Measurements from ENCODE around the gene SLC13A5.
"Not testable (repeated sequence)": the region's sequence is repeated elsewhere in the genome, so short reads cannot be mapped to it uniquely, and the experiment has no call there.

The SLC13A5 gene

DNA sequence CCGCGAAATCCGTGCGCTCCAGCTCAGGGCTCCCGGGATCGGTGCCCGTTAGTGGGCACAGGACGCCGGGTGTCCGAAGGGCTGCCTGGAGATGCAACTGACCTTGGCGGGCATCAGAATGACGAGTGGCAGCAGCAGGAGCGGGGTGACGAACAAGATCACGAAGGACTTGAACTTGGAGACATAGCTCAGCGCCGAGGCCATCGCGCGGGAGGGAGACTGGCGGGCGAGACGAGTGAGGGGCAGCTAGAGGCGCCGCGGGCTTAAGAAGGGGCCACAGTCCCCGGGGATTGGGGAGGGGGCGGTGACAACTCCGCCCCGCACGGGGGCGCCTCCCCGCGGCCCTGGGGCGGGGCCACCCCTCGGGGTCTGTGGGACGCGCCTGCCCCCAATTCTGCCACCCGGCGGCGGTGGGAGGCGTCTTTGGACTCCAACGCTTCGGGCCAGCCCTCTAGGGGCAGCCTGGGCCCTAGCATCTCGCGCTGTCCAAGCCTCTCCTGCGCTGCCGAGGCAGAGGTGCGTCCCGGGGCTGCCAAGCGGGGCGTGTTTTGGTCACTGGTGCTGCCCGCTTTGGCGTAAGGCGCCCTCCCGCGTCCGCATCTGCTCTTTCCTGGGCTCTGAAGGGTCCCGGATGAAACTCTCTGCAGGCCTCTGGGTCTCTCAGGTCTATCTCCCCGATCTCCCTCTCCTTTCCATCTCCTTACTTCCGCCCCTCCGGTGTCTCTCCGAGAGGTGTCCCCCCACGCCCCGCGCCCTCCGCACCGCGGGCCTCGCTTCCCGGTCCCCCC lies at the start of gene SLC13A5:
SLC13A5 (minus strand) TSS at position 240 of the 788 bp plus-strand sequence; CDS start at position 204, 36 bp downstream.
- peak; percentile 60 for DNase-seq

DNA sequence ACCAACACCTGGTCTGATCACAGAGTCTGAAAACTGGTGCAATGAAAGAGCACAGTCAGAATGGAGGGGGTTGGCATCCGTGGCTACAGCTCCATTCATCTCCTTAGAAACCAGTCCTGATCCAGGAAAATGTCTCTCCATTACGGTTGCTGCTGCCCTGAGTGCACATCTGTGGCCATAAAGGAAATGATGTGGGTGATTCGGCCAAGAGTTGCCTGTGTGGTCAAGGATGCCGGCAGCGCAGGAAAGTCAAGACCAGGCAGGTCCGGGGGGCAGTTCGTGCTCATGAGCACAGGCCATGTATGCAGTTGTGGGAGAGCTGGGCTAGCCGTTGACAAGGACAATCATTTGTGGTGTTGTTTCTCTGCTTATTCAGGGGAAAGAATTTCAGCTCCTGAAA lies 48.6 kb upstream of the SLC13A5 start:
- no peak for DNase-seq

DNA sequence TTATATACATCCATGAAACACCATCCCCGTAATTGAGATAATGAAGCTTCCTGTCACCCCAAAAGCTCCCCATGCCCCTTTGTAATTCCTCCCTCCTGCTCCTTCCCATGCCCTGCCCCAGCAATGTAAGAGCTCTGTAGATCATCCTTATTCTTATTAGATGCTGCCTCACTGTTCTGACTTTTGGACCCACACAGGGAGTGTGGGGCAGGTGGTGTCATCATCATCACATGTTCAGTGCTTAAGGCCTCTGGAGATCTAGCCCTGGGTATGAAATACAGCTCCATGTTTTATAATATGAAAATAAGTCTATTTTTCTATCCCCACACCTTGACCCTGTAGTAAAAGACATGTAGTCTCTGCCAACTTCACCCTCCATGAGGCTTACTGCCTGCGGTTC lies 44.6 kb upstream of the SLC13A5 start:
- DNase-seq: no peak

GRCh38 chr17:6756425-6757031 lies 43.4 kb upstream of the SLC13A5 start:
- no peak for DNase-seq

GRCh38 chr17:6755731-6756184 lies 42.6 kb upstream of the SLC13A5 start, which contains the start of gene XAF1:
TSS of gene XAF1 (plus strand) at chr17:6756046. CDS start at chr17:6756079, 33 bp downstream.
- peak; percentile 55 for DNase-seq

DNA sequence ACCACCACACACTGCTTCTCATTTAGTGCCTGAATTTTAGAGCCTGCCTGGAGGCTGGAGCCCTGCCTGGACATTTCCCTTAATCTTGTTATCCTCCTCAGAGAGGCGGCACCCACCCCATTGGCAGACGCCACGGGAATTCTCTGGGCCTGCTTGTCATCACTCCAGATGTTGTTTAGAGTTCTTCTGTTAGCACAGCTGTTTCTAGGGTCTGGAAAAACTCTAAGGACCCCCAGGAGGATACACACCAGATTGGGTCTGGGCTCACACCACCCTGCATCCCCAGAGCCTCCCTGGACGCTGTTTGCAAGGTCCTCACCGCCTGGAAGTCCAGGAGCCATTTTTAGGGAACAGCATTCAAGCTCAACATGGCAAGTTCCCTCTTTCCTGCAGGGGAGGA lies 42.1 kb upstream of the SLC13A5 start:
- DNase-seq: no peak

DNA sequence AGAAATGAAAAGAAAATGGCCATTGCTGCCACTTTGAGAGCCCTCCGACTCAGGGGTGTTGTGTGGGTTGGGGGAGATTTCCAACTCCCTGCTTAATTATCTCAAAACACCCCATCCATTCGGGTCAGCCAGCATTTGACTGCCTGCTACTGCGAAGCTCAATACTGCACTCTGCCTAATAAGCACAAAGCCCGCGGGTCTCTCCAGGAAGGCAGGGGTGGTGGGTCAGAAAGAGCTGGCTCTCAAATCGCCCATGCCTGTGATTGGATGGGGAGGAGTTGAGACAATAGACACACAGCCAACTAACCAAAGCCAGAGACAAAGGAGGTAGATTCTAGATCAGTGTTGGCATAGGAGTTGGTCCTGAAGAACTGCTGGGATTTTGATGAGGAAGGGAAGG lies 40.4 kb upstream of the SLC13A5 start:
- no peak for DNase-seq

- peak; percentile 54 for DNase-seq
These were observed 39.9 kb upstream of the SLC13A5 start for GRCh38 chr17:6753006-6753445.

- DNase-seq: peak; percentile 60
These were observed 39.1 kb upstream of the SLC13A5 start for GRCh38 chr17:6752068-6752909.

DNA sequence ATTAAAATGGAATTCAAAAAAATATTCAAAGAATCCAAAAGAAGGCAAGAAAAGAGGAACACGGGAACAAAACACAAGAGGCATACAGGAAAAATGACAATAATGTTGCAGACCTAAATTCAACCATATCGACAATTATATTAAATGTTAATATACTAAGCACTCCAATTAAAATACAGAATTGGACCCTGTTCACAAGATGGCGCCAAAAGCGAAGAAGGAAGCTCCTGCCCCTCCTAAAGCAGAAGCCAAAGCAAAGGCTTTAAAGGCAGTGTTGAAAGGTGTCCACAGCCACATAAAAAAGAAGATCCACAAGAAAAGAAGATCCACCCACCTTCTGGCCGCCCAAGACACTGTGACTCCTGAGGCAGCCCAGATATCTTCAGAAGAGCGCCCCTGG lies 36.4 kb upstream of the SLC13A5 start:
- DNase-seq: no peak

DNA sequence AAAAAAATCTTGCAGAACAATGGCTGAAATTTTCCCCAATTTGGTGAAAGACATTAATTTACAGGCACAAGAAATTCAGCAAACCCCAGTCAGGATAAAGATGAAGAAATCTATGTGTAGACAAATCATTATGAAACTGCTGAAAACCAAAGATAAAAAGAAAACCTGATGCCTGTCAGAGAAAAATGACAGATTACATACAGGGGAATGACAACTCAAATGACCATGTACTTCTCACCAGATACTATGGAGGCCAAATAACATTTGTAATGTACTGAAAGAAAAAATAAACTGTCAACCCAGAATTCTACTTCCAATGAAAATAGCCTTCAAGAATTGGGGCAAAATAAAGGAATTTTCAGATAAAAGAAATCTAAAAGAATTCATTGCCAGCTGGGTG lies 35.4 kb upstream of the SLC13A5 start:
- DNase-seq: no peak

- DNase-seq: not testable (repeated sequence)
These were observed 33.5 kb upstream of the SLC13A5 start for GRCh38 chr17:6746665-6747064.

- no peak for DNase-seq
These were observed 16.4 kb upstream of the SLC13A5 start for GRCh38 chr17:6729531-6729930.

DNA sequence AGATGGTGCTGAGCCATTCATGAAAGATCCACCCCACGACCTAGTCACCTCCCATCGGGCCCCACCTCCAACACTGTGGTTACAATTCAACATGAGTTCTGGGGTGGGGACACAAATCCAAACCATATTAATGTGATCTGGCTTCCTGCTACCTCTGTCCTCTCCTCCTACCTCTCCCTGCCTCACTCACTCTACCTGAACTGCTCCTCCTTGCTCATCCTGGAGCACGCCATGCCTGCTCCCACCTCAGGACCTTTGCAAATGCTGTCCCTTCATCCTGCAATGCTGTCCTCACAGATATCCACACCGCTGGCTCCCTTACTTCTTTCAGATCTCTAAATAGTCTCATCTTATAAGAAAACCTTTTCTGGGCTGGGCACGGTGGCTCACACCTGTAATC lies 10.8 kb upstream of the SLC13A5 start:
- no peak for DNase-seq

- no peak for DNase-seq
These were observed 8.6 kb upstream of the SLC13A5 start for GRCh38 chr17:6721744-6722143.

GRCh38 chr17:6716736-6717135 lies 3.6 kb upstream of the SLC13A5 start:
- no peak for DNase-seq

DNA sequence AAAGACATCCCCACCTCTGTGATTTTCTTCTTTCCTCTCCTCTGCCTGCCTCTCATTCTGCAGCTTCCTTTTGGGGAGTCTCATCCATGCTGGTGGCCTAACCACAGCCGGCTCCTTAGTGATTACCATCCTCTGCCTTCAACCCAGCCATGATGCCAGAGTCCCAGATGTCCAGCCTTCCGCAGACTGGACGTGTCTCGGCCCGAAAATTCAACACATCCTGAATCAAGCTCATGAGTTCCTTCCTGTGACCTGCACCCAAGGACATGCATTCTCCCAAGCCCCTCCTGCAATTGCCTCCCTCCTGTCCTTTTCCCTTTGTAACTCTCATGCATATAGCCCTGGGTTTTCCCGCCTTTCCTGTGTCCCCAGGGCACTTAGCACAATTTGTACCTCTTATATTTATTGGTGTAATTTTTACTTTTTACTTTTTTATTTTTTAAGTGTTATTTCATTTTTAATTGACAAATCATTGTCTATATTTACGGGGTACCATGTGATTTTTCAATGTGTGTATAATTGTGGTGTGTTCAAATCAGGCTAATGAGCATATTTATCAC lies 1.2 kb upstream of the SLC13A5 start:
- DNase-seq: no peak

DNA sequence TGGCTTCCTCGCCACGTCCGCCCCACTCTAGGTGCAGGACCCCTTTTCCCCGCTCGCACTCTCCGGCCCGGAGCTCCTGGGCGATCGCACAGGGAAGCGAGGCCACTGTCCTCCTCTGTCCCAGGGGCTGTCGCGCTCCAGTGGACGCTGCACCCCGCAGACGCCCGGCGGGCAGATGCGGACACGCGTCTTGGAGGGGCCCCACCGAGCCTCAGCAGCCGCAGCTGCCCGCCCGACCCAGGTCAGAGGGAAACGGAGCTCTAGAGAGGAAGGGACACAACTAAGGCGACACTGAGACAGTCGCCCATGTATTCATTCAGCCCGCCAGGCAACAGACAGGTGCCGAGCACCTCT lies 726 bp upstream of the SLC13A5 start:
- DNase-seq: no peak

GRCh38 chr17:6712854-6713129 lies 377 bp downstream of the SLC13A5 start:
- no peak for DNase-seq

DNA sequence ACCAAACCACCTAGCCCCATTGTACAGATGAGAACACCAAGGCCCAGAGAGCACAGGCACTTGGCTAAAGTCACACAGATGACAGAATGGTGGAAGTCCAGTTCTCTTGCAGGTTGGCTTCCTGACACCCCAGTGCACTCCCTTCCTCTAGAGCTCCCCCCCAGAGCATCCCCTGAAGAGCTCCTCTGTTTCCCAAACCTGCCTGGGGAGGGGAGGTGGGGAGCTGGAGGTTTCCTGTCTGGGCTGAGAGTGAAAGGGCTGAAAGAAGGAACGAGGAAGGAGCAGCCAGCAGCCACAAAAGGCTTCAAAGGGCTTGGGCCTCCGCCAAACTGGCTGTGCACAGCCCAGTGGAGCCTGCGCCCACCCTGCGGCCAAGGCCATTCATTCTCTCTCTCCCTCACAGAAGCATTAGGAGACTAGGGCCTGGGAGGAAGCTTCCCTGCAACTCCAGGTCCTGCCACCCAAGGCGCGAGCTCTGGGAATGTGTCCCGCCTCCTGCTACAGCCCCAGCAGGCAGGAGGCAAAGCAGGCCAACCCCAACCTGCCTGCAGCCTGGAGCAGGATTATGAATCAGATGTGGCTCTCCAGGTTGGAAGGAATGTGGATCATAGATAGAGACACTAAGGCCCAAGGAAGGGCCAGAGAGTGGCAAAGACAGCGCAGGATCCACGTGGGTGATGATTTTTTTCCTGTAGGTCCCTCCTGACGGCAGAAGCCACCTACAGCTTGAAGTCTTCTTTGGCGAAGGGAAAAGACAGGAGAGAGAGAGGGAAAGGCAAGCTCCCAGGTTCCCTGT lies 913 bp downstream of the SLC13A5 start:
- peak; percentile 63 for DNase-seq

DNA sequence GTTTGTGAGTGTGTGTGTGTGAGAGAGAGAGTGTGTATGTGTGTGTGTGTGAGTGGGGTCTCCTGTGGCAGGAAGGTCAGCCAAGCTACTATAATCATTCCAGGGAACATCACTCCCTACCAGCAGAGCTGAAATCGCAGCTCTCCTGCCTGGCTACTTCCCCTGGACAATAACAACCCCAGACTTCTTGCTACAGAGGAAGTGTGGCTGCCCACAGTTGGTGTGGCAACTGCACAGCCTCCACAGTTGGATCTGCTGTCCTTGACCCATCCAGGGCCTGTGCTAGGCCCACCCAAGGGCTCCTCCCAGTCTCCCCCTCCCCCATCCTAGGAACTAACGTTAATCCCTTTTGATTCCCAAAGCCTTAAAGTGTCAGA lies 1.5 kb downstream of the SLC13A5 start:
- DNase-seq: no peak

DNA sequence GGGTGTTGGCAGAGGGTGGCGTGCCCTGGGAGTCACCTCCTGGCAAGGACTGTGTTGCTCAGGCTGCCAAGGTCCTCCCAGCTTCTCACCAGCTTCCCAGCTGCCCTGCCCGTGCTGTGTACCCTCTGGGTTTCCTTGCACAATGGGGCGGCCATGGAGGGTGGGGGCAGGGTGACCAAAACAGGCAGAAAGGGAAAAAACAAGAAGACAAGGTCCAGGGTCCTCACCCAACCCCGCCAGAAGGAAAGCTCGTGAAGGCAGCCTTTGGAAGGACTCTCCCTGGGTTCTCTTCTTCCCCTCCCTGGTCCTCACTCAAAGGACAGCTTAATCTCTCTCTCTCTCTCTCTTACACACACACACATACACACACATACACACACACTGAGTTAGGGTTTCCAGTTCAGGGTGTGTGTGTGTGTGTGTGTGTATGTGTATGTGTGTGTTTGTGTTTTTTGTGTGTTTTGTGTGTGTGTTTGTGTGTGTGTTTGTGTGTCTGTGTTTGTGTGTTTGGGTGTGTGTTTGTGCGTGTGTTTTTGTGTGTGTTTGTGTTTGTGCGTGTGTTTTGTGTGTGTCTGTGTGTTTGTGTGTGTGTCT lies 2.0 kb downstream of the SLC13A5 start:
- no peak for DNase-seq
